CD4-positive, alpha-beta T cell treated with Interleukin-10 for 1 hour (primary cell): Measurements from ENCODE around the gene RNF26.

Source experiments
- DNase-seq: peaks from one replicate; pipeline ENCODE4 v3.0.0-alpha.2; 2020

The RNF26 gene

DNA sequence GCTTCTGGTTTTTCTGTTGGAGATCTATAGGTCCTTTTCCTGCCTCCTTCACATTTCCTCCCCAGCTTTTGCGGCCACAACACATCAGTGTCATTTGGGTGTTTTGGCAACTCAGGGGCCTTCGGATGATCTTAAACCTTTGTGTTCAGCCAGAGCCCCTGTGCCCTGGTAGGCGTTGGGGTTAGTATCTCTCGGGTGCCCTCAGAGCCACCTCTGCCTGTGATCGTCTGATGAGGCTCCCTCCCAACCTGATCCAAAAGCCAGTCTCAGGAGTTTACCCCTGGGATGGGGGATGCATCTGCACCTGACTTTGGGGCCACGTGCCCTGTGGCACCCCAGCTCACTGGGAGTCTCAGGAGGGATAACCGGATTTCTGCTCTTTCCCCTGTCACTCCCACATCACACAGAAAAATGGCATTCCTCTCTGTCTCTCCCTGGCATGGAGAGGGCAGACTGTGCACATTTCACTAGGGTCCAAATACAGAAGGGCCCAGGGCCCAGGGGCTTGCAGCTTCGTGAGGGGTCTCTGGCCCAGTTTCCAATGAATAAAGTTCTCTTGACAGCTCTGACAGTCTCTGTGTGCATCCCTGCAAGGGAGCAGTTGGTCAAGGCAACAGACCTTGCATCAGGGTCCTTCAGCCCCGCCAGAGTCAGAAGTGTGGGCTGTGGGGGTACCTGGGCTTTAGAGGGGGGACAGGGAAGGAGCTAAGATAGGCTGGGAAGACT lies 2.6 kb downstream of the RNF26 start:
- DNase-seq: no peak

DNA sequence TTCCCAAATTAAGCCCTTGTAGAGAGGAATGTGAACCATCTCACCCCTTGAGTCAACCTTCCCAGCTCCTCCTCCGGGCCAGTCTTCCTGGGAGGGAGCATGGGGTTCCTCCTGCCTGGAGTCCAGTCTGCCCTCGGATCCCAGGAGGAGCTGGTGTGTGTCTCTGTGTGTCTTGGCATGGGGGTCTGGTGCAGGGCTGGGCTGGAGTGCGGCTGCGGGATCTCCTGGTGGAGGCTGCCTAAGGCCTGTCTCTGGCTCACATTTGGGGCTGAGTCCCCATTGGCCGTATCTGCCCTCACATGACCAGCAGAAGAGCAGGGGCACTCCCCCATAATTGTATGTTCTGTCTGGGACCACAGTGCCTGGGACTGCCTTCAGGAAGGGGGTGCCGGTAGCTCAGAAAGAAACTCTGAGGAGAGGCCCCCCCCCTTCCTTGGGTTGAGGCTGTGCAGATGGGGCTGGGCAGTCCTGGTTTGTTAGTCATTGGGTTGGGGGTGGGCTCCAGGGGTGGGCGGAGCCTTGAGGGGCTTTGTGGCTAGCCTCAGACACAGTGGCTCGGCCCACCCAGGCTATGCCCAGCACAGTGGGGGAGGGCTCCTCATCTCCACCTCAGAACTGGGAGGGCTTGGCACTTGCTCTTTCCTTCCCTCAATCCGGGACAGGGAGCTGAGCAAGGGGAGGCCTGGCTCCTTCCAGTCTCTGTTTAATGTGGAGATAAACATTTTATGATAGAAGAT lies 3.4 kb downstream of the RNF26 start:
- DNase-seq: no peak

GRCh38 chr11:119338318-119338890 lies 4.1 kb downstream of the RNF26 start:
- DNase-seq: peak; percentile 76

- no peak for DNase-seq
Measured at GRCh38 chr11:119338965-119339588, 4.8 kb downstream of the RNF26 start.

DNA sequence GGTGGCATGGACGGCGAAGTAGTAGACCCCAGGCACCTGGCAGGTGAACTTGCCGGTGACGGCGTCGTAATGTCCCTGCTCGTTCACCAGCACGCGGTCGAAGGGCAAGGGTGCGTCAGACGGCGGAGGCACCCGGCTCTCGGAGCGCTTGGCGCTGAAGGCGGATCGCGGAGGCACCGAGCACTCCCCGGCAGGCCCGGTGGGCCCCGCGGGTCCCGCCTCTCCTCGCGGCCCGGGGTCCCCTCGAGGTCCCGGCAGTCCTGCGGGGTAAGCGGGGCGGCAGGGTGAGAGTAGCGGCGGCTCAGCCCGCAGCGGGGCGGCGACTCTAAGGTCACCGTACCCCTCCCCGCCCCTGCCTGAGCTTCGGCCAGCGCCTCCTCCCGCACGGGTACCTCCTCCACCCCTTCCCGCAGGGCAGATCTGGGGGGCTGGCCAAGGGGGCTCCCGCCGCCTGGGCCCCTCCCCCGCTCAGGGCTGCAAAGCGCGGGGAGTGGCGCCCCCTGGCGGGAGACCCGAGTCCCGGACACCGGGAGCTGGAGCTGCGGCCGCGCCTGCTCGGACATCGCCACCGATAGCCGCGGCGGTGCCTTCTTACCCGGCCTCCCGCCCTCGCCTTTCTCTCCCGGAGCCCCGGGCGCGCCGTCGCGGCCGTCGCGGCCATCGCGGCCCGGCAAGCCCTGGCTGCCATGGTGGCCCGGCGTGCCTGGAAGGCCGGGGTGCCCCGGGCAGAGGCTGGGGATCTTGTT lies 5.4 kb downstream of the RNF26 start:
- no peak for DNase-seq

DNA sequence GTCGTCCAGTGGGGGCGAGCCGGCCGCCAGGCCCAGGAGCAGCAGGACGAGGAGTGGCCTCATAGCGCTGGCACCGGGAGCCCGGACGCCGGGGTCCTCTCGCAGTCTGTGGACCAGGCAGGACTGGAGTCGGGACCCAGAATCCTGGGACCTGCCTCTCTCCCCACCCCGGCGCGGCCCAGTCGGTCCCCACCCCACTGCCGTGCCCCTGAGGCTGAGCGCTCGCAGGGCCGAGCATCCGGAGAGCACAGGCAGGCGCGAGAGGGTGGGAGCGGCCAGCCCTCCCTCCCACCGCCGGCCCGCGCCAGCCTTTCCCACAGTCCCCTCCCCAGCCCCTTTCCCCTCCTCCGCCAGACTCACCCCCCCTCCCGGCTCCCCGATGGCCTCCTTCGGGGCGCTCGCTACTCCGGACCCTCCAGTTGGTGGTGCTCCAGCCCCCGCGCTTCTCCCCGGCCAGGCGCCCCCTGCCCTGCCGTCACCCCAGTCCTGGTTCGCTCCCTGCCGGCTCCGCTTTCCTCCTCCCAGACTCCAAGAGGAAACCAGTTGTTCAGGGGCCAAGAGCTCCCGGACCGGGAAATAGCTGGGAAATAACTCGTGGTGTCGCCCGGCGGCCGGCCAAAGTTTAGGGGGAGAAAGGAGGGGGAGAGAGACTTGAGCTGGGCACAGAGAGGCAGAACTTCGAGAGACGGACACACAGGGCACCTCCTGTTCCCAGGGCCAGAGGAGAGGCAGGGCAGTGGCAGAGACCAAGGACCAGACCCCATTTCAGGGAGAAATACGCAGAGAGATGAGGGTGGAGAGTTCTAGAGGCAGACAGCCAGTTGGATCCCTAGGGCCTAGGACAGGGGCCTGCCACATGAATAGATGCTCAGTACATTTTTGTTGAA lies 6.3 kb downstream of the RNF26 start, which contains the start of gene C1QTNF5:
Gene C1QTNF5 (minus strand): TSS at position 549 of the 887 bp plus-strand sequence. CDS start 486 bp downstream, at position 63.
- DNase-seq: no peak

GRCh38 chr11:119341222-119342022 lies 7.1 kb downstream of the RNF26 start:
- DNase-seq: no peak

- DNase-seq: no peak
Measured at GRCh38 chr11:119342023-119342300, 7.6 kb downstream of the RNF26 start.

GRCh38 chr11:119342362-119343130 lies 8.2 kb downstream of the RNF26 start:
- DNase-seq: no peak

GRCh38 chr11:119343726-119344125 lies 9.4 kb downstream of the RNF26 start:
- no peak for DNase-seq

DNA sequence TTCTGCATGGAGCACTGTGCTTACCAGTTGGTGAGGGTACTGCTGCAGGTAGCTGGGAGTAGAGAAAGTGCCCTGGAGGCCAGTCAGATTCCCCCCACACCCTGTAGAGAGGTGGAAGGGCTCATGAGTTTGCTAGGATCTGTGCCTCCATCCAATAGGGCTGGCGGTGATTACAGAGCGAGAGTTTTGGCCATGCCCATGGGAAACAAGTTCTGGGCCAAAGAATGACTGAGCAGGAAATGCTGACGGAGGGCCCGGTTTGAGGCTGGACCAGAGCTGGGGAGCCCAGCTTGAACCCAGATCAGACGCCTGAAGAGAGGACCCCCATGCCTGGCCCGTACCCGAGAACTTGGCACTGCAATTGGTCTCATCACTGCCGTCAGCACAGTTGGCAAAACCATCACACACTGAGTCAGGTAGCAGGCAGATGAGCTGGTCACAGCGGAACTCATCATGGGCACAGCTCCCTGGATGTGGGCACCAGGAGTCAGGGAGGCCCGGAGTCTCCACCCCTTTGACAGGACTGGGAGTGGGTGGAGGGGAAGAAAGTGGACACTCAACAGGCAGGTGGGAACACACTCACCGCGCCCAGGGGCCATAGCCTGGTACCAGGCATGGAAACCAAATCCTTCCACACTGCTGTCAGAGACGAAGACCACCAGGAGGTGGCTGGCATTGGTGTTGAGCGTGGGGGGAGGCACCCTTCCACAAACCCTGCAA lies 10.1 kb downstream of the RNF26 start:
- DNase-seq: no peak

DNA sequence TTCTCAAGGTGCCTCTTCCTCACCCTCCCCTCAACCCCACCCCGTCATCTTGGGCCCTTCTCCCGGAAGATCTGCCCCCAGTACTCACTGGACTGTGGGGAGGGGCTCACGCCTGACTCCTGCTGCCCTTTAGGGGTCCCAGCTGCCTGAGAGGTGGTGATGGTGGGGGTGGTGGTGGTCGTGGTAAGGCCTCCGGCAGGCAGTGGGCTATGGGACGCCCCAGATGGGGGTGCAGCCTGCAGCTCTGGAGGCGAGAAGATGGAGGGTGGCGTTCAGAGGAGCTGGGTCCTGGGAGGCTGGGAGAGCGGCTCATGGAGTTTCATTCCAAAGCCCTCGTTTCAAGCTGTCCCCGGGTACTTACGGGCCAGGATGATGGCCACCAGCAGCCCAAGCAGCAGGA lies 11.4 kb downstream of the RNF26 start:
- DNase-seq: no peak

GRCh38 chr11:119346605-119347004 lies 12.3 kb downstream of the RNF26 start, which contains the start of gene MFRP:
TSS of gene MFRP (minus strand) at chr11:119346705. CDS start at chr11:119346513, 192 bp downstream.
- no peak for DNase-seq

DNA sequence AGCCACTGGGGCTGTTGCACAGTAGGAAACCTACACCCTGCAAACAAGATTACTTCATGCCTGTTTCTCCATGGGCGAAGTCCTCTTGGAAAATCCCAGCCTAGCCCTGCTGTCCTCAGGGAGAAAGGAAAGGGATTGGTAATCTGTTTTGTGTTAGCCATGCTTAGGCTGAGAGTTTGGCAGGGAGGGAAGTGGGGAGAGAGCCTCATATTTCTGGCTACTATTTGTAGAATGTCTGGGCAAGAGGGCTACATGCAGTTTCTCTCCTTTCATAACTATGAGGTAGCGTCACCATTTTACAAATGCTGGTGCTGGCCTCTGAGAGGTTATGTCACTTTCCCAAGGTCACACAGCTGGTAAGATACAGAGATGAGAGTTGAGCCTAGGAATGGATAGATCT lies 12.9 kb downstream of the RNF26 start:
- no peak for DNase-seq

DNA sequence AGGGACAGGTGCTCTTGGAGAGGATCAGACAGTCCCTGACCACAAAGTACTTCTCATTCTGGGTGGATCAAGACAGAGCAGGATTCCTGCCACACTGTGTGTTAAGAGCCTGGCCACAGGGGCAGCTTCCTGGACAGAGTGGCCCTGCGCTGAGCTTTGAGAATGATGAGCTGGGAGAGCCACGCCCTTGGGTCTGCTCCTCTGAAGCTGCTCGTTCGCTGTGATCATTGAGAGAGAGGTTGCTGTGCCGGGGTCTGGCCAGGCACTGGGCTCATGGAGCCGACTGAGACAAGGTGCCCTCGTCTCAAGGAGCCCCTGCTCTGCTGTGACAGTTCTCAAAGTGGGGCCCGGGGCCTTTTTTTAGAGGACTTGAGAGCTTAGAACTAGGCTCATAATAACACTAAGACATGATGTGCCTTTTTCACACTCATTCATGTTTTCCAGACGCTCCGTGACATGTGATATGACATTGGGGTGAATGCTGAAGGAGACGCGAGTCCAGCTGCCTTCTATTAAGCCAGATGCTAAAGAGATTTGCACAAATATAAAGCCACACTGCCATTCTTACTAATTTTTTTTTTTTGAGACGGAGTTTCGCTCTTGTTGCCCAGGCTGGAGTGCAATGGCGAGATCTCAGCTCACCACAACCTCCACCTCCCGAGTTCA lies 13.7 kb downstream of the RNF26 start:
- no peak for DNase-seq

GRCh38 chr11:119350302-119350701 lies 16.0 kb downstream of the RNF26 start:
- no peak for DNase-seq

DNA sequence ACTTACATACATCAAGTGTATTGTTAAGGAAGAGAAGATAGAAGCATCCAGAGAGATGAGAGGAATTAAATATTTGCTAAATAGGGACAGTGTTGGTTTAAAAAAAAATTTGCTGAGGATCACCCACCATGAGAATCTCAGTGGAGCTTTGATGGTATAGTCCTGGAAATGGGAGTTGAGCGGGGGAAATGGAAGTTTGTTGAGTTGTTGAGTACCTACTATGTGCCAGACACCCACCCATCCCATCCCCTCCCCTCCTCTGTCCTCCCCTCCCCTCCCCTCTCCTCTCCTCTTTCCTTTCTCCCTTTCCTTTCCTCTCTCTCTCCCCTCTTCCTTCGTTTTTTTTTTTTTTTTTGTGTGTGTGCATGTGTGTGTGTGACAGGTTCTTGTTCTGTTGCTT lies 16.9 kb downstream of the RNF26 start:
- no peak for DNase-seq

DNA sequence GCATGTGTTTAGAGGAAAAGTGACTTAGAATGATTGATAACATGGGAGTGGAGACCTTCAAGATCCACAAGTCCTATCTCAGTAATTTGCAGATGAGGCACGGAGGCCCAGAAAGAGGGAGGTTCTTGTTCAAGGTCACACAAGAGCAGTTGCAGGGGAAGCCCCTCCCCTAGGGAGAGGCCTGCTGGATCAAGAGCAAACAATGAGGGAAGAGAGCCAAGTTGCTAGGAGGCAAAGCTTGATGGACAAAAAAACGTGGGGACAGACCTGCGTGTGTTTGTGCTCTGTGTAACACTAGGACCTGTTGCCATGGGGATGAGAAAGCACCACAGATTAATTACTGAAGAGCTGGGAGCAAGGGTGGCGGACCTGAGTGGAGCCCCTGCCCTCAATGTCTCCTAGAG lies 18.5 kb downstream of the RNF26 start:
- DNase-seq: no peak
